AG10803 (cell line): ENCODE data around the gene MAPK1.
"Not testable (repeated sequence)": the region's sequence is repeated elsewhere in the genome, so short reads cannot be mapped to it uniquely, and the experiment has no call there.

Source experiments
- DNase-seq: peaks from one replicate; pipeline ENCODE4 v3.0.0; 2010; ENCODE audit warnings: low read depth
- H3K4me3 ChIP-seq: 2 replicates; pipeline ENCODE4 v1.5.1; 2011; ENCODE audit warnings: mild to moderate bottlenecking, low read length, control low read depth
- CTCF ChIP-seq: conservative IDR thresholded peaks from 2 replicates; pipeline ENCODE4 v1.5.1; 2011; ENCODE audit warnings: mild to moderate bottlenecking, low read length, control low read depth, inconsistent platforms

The MAPK1 gene

GRCh38 chr22:21839765-21840140, 27.7 kb downstream of the MAPK1 start:
- TF ChIP-seq CTCF = no peak
- no peak for DNase-seq
- H3K4me3 ChIP-seq = no peak overlapping the region

DNA sequence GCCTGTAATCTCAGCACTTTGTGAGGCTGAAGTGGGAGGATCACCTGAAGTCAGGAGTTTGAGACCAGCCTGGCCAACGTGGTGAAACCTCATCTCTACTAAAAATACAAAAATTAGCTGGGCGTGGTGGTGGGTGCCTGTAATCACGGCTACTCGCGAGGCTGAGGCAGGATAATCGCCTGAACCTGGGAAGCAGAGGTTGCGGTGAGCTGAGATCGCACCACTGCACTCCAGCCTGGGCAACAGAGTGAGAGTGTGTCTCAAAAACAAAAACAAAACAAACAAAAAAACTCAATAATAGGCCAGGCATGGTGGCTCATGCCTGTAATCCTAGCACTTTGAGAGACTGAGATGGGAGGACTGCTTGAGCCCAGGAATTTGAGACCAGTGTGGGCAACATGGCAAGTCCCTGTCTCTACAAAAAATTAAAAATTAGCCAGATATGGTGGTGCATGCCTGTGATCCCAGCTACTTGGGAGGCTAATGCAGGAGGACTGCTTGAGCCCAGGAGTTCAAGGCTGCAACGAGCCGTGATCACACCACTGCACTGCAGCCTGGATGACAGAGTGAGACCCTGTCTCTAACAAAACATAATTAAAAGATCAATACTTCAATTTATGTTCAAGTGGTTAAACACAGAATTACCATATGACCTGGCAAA, 28.2 kb downstream of the MAPK1 start:
- not testable (repeated sequence) for H3K4me3 ChIP-seq, DNase-seq

DNA sequence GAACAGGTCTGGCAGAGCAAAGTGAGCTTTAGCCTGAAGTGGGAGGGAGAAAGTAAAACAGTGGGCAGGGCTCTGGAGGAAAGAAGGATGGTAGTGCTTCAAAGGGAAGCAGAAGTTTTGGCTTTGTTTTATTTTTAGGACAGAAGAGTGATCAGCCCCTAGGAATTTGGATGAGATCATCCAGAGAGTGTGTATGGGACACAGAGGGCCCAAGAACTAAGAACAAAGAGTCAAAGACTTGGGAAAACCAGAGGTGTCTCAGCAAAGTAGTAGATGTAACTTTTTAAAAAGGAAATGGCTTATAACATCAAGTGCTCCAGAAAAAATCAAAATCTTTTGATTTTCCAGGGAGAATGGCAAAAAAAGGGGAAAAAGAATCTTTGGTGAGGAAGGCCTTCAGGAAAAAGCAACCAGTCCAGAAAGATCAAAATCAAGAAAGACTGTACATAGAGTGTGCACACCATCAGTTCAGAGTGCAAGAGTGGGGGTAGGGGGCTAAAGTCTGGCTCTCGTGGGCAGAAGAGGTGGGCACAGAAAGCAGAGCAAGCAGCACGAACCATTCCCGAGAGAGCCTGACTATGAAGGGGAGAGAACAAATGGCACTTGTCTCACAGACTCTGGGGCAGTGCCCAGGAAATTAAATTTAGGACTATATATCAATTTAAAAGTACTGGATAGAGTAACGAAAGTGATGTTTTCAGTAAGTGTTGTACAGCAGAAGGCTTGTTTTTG, 30.0 kb downstream of the MAPK1 start:
- peak overlapping the region; percentile 9; the same call in 1 of the 2 replicates for H3K4me3 ChIP-seq
- TF ChIP-seq CTCF = no peak
- peak; percentile 82 for DNase-seq

DNA sequence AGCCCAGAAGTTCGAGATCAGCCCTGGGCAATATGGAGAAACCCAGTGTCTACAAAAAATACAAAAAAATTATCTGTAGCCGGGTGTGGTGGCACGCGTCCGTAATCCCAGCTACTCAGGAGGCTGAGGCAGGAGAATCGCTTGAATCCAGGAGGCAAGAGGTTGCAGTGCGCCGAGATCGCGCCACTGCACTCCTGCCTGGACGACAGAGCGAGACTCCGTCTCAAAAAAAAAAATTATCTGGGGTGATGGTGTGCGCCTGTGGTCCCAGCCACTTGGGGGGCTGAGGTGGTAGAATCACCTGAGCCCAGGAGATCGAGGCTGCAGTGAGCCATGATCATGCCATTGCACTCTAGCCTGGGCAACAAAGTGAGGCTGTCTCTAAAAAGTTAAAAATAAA, 31.0 kb downstream of the MAPK1 start:
- not testable (repeated sequence) for DNase-seq, H3K4me3 ChIP-seq

DNA sequence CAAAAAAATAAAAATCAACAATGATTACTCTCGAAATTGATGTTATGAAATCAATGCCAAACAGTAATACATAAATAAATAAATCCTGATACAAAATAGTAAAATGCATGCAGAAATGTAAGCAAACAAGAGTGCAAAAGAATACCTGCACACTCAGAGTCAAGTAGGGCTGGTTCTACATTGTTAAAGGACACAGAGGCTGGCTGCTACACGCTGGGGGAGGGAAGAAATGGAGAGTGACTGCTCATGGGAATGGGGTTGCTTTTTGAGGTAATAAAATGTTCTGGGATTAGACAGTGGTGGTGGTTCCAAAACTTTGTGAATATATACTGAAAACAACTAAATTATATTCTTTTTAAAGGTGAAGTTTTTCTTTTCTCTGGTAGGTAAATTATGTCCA, 32.1 kb downstream of the MAPK1 start:
- no peak for TF ChIP-seq CTCF

GRCh38 chr22:21834869-21835268, 32.6 kb downstream of the MAPK1 start:
- no peak for DNase-seq
- H3K4me3 ChIP-seq = no peak overlapping the region
- TF ChIP-seq CTCF = no peak

More for the DNA sequence above, 32.1 kb downstream of the MAPK1 start:
- no peak for DNase-seq
- no peak overlapping the region for H3K4me3 ChIP-seq

DNA sequence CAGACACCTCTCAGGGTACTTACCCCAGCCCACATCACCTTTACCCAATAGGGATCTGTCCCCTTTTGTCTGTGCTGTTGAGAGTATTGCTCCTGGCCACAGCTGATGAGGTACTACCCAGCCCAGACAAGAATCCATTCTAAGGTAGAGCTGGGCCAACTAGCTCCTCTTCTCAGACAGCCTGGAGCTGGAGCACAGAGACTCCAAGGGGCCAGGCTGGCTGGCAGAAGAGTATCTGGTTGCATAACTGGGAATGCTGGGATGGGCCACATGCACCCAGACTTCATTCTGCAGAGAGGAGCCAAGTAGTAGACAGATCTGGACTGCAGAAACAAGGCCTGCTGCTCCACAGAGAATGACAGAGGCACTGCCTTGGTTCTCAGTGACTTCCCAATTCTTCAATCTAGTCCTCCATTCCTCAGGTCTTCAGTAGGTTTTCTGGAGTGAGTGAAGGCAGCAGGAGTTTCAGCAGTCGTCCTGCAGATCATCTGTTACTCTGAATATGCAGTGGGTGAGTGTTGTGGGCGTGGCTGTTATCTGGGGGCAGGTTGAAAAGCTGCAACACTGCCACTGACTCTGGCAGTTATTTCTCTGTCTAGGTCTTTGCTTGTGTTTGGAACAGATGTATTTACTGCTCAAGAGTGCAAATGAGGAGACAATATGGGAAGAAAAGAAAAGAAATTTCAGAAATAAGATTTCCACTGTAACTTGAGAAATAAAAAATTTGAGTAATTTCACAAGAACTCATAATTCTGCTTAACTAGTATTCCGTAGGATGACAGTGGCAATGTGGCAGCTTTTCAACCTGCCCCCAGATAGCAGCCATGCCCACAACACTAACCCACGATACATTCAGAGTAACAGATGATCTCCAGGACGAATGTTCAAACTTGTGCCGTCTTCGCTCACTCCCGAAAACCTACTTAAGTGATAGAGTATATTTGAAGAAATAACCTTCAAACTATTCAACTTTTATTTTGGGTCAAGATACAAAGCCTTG, 34.9 kb downstream of the MAPK1 start:
- no peak for TF ChIP-seq CTCF
- H3K4me3 ChIP-seq = no peak overlapping the region
- peak; percentile 53 for DNase-seq

- no peak for TF ChIP-seq CTCF
- no peak for DNase-seq
- no peak overlapping the region for H3K4me3 ChIP-seq
Observed at GRCh38 chr22:21829523-21829922, 37.9 kb downstream of the MAPK1 start.
